CD4-positive, alpha-beta T cell treated with Interleukin-6 at 100 ng/mL for 8 hours (primary cell): ENCODE measurements around the gene EFCAB11.
A peak's percentile ranks its signal among the peaks of the same experiment; 100 is the strongest.

Experiments
- DNase-seq: peaks from one replicate; pipeline ENCODE4 v3.0.0-alpha.2; 2020; ENCODE audit warnings: mixed read lengths, low spot score

Gene EFCAB11

DNA sequence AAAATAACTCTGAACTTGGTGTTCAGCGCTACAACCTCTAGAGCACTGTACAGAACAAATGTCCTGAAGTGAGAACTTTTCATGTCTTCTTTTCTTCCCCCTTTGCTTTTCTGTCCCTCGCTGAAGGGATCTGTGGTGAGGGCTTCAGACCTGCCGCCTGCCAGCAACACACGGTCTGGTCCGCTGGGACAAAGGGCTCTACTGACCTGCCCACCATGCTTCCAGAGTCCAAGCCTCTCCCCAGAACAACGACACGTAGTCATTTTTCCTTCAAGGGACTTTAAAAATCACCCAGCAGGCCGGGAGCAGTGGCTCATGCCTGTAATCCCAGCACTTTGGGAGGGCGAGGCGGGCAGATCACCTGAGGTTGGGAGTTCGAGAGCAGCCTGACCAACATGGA, 140.4 kb downstream of the EFCAB11 start:
- no peak for DNase-seq

DNA sequence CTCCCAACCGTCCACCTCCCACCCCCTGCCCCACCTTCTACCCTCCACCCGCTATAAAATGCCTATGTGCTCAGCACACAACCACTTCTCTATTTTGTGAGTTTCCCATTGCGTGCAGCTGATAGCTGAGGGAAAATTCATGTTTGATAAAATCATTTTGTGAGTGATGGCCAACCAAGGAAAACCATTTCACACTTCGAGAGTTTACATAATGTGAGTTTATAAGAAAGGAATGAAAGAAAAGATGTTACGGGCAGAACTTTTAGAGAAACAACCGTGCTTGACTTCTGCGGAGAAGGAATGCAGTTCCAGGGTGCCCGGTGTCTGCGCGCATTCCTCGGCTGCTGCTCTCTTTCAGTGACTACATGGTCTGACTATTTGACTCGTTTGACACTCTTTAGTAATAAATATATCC, 140.9 kb downstream of the EFCAB11 start:
- DNase-seq: no peak

DNA sequence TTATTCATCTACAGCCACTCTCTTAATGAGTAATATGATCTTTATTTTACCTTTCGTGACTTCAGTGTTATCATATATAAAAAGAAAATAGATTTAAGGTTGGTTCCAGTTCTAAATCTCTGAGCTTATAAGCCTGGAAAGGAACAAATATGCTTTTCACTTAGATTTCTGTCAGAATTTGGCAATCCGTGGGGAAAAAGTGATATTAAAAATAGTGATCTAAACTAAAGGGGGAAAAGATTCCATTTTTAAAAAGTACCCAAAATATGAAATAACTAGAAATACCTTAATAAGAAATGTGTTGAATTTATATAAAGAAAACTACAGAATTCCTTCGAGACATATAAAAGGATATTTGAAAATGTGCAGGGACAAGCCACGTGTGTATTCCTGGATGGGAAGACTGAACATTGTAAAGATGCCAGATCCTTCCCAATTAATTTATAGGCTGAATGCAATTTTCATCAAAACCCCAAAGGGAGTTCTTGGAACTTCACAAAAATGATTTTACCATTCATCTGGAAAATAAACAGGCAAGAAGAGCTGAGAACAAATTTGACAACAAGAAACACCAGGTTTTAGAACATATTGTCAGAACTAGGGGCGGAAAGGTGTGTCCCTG, 142.5 kb downstream of the EFCAB11 start:
- no peak for DNase-seq

- no peak for DNase-seq
Measured at GRCh38 chr14:89810101-89810500, 144.4 kb downstream of the EFCAB11 start.

DNA sequence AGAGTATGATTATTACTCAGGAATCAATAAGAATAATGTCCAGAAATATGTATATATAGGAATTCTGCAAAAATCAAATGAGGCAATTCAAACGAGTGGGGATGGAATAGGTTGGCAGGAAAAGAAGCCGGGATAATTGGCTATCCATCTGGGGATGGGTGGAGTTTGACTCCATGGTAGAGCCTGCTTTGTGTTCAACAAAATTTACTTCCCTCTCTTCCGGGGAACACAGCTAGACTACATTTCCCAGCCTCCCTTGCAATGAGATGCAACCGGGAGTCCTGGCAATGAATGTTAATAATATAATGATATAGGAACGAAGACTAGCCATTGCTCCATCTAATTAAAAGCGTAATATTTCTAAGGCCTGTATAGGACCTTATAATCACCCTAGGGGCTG, 146.6 kb downstream of the EFCAB11 start:
- no peak for DNase-seq

GRCh38 chr14:89807151-89807550, 147.4 kb downstream of the EFCAB11 start:
- DNase-seq: no peak

GRCh38 chr14:89806451-89806850, 148.1 kb downstream of the EFCAB11 start:
- DNase-seq: no peak

DNA sequence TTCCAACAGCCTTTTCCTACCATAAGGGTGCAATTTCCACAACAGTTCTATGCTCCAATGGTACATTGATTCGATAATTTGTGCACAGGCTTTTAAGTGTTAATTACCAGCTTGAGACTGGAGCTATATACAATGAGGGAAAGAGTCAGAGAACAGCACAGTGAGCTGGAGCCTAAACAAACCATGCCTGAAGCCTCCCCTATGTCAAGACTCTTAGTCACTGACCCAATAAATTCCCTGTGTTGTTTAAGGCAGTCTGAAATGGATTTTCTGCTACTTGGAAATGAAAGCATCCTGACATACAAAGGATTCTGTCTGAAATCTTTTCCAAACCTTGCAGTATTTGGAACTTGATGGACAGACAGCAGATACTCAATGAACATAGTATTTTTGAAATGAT, 149.0 kb downstream of the EFCAB11 start:
- no peak for DNase-seq

GRCh38 chr14:89803542-89803941, 151.0 kb downstream of the EFCAB11 start:
- no peak for DNase-seq

GRCh38 chr14:89801136-89801535, 153.4 kb downstream of the EFCAB11 start:
- no peak for DNase-seq

- no peak for DNase-seq
Measured at GRCh38 chr14:89798212-89798773, 156.2 kb downstream of the EFCAB11 start.

DNA sequence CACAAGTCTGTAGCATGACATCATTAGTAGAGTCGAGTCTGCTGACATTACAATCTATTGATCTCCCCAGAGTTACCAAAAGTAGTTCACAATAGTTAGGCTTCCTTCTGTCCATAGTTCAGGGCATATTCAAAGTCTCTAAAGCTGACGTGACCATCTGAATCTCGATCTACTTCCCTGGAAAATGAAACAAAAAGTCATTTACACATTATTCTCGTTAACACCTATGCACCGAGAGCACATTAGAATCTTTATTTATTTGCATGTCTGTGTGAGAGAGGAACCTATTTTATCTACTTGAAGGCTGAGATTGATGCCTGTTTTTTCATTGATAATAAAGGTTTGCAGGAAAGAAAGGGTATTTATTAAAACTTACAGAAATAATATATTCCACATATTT, 157.4 kb downstream of the EFCAB11 start:
- no peak for DNase-seq

DNA sequence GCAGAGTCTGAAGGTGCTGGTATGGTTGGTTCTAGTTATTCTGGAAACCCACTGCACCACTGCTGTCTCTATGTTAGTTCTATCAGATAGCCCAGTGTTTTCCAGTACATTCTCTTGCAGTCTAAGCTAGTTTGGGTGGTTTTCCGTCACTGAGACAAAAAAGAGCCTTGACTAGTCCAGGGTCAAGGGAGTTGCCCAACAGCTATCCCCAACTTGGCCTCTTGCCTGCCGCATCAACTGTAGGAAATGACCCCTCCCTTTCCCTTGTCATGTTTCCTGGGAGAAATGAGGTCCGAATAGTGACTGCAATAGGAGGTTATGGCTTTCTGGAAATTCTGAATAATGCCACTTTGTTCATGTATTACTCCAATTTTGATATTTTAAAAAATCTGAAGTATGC, 160.4 kb downstream of the EFCAB11 start:
- no peak for DNase-seq

GRCh38 chr14:89793367-89793716, 161.2 kb downstream of the EFCAB11 start:
- no peak for DNase-seq

DNA sequence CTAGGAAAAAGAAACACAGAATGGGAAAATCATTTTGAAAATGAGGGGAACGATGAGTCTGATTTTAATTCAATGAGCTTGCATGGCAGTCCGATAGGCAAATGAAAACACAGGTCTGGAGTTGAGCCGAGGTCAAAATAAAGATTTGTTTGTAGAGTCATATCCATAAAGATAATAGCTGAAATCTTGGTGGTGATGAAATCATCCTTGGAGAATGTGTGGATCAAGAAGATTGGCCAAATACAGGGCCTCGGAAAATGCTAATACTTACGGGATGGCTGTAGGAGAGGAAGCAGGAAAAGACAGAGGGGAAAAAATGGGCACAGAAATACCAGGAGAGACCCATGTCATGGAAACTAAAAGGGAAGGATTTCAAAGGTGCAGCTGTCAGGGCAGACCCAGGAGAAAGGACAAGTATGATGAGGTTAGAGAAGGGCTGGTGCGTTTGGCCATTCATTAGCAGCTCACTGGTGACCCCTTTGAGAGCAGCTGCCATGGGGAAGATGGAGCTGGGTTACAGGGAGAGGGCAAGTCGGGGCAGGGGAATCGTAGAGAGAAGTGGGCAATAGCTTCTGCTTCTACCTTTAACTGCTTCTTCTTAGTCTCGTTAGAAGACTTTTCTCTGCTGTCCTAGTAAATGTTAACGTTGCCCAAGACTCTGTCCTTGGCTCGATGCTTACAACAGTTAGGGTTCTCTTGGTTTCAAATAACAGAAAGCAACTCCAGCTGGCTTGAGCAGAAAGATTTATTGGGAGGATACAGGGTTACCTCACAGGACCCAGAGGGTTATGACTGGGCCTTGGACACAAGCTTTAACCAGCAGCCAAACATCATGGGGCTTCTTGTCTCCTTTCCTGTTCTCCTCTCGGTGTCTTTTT, 161.8 kb downstream of the EFCAB11 start:
- DNase-seq: no peak

GRCh38 chr14:89787525-89787924, 167.0 kb downstream of the EFCAB11 start:
- DNase-seq: no peak

- no peak for DNase-seq
Measured at GRCh38 chr14:89781046-89781445, 173.5 kb downstream of the EFCAB11 start.

DNA sequence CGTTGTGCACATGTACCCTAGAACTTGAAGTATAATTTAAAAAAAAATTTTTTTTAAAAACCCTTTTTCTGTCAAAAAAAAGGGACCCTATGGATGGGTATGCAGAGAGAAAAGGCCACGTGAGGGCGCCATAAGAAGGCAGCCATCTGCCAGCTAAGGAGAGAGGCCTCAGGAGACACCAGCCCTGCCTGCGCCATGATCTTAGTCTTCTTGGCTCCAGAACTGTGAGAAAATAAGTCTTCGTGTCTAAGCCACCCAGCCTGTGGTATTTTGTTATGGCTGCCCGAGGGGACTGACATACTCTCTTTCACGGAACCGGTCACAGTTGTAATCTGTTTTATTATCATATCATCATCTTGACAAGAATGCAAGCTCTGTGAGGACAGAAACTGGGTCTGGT, 174.8 kb downstream of the EFCAB11 start:
- DNase-seq: no peak

GRCh38 chr14:89775946-89776345, 178.6 kb downstream of the EFCAB11 start:
- no peak for DNase-seq

GRCh38 chr14:89775151-89775550, 179.4 kb downstream of the EFCAB11 start:
- DNase-seq: no peak

DNA sequence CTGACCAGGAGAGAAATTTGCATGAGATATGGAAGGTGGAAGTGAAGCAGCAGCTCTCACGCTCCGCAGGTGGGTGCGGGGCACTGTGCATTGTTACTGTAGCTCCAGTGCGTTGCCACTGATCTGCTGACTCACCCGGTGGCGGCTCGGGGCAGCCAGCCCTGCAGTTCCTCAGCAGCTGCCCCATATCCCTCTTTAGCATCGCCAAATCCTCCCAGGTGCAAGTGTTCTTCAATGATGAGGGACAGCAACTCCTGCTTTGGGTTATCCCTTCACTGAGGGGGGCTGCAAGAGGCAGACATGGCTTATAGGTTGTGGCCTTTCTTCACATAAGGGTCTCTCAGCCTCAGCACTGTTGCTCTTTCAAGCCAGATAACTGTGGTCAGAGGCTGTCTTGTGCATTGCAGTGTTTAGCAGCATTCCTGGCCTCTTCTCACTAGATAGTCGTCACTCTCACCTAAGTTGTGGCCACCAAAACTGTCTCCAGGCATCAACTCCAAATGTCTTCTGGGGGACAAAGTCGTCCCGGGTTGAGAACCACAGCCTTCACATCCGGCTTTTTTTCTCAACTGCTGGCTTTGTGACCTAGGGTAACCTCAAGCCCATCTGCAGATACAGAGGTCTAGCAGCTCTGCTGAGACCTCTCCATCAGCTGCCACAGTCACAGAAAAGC, 180.8 kb downstream of the EFCAB11 start:
- DNase-seq: peak; percentile 56

- DNase-seq: no peak
Measured at GRCh38 chr14:89773151-89773550, 181.4 kb downstream of the EFCAB11 start.

GRCh38 chr14:89771251-89771650, 183.3 kb downstream of the EFCAB11 start:
- no peak for DNase-seq
